ENCODE results near the gene TMEM14B.

GRCh38 chr6:10759312-10759839, 11.8 kb downstream of the TMEM14B start:
- TF ChIP-seq CTCF (IDR thresholded peaks at IDR 0.05; ENCODE audit: low read length), result peak; percentile 54; the same call in 1 of the 2 replicates
- no peak for TF ChIP-seq EZH2 (IDR thresholded peaks at IDR 0.05; ENCODE audit: borderline replicate concordance, low read length)
